Caco-2 (cell line): ENCODE data around the gene THAP11. TPM values are rescaled to one million over a fixed set of nuclear protein-coding genes. Genes with fewer than 3 reads are reported as not detected.
A peak's percentile ranks its signal among the peaks of the same experiment; 100 is the strongest.

Experiments
- BruUV-seq: library from RNA; stranded (reverse); fragments of 400-500 nt; replicated peaks from 2 replicates; lab custom pipeline; 2021; lab: Mats Ljungman, UMichigan
- CTCF ChIA-PET: fragments of 300-600 bp; sonication (Branson Sonifier 250); formaldehyde crosslinking; loops from one replicate; lab custom pipeline; 2022; ENCODE audit warnings: antibody characterized with exemption; lab: Charles Lee
- POLR2A ChIA-PET: fragments of 300-600 bp; sonication (Branson Sonifier 250); formaldehyde crosslinking; loops from one replicate; lab custom pipeline; 2022; ENCODE audit warnings: antibody characterized with exemption; lab: Charles Lee
- DNase-seq, 2 experiments: peaks; one replicate each; pipeline versions ENCODE4 v3.0.0 to v3.0.0-alpha.2; 2020 to 2022
- H3K27me3 ChIP-seq: replicated peaks from 2 replicates; pipeline ENCODE4 v1.6.0; 2011; ENCODE audit warnings: low read length; ENCODE audit not compliant: control insufficient read depth, insufficient read depth
- H3K36me3 ChIP-seq: 2 replicates; pipeline ENCODE4 v1.5.1; 2011; ENCODE audit warnings: low read length; ENCODE audit not compliant: control insufficient read depth, insufficient read depth
- H3K4me1 ChIP-seq: fragments of 250-450 bp; sonication (Bioruptor Pico); 2 replicates; pipeline ENCODE4 v1.5.1; 2020; ENCODE audit warnings: mild to moderate bottlenecking
- H3K4me3 ChIP-seq: 2 replicates; pipeline ENCODE4 v1.5.1; 2011; ENCODE audit warnings: low read depth, mild to moderate bottlenecking, control low read depth, low read length
- H3K9me3 ChIP-seq: fragments of 250-450 bp; sonication (Bioruptor Pico); 2 replicates; pipeline ENCODE4 v1.5.1; 2020; ENCODE audit warnings: mild to moderate bottlenecking, moderate library complexity
- H3K27ac Mint-ChIP-seq: one replicate; pipeline ENCODE4 v1.8.0; 2022; ENCODE audit warnings: mixed read lengths; ENCODE audit not compliant: unreplicated experiment
- H3K27me3 Mint-ChIP-seq: one replicate; pipeline ENCODE4 v1.8.0; 2022; ENCODE audit warnings: mixed read lengths; ENCODE audit not compliant: insufficient read depth, unreplicated experiment
- H3K36me3 Mint-ChIP-seq: one replicate; pipeline ENCODE4 v1.8.0; 2022; ENCODE audit warnings: mild to moderate bottlenecking, mixed read lengths; ENCODE audit not compliant: insufficient read depth, unreplicated experiment
- H3K4me1 Mint-ChIP-seq: one replicate; pipeline ENCODE4 v1.8.0; 2022; ENCODE audit warnings: low read depth, mixed read lengths; ENCODE audit not compliant: unreplicated experiment
- H3K4me3 Mint-ChIP-seq: one replicate; pipeline ENCODE4 v1.8.0; 2022; ENCODE audit warnings: mild to moderate bottlenecking, moderate library complexity, mixed read lengths; ENCODE audit not compliant: unreplicated experiment
- H3K9me3 Mint-ChIP-seq: one replicate; pipeline ENCODE4 v1.8.0; 2022; ENCODE audit warnings: mixed read lengths; ENCODE audit not compliant: unreplicated experiment
- CTCF ChIP-seq, 2 experiments: fragments of 200-600 bp in 1 of 2; IDR thresholded peaks; 1 replicate in 1 of 2; 2 replicates in 1 of 2; pipeline versions ENCODE4 v1.5.1 to v1.8.0; 2011 to 2022; ENCODE audit warnings: antibody characterized with exemption in 1 of 2, control low read depth in 1 of 2, inconsistent platforms in 1 of 2, low read depth in 1 of 2, low read length in 1 of 2, mild to moderate bottlenecking in 1 of 2, moderate library complexity in 1 of 2; ENCODE audit not compliant: insufficient read depth in 1 of 2, severe bottlenecking in 1 of 2, unreplicated experiment in 1 of 2
- intact Hi-C: fragments of 100-400 bp; cut with micrococcal nuclease; formaldehyde crosslinking; loops from one replicate; pipeline ENCODE4 v1.10.0; 2022; ENCODE audit not compliant: unreplicated experiment
- total RNA-seq: library from RNA; stranded (reverse); gene quantifications from 2 replicates; pipeline ENCODE4 v1.2.3, GENCODE V29; 2022

THAP11 gene
- total RNA-seq, 1 experiment from 2014 or later = 46.8 TPM

GRCh38 chr16:67884684-67885083, 42.6 kb downstream of the THAP11 start, which contains the start of gene NRN1L:
Gene NRN1L (plus strand): TSS chr16:67884885. CDS start chr16:67884904, 19 bp downstream.
- no peaks in the 10 kb centered on the region for H3K9me3 ChIP-seq
- H3K9me3 Mint-ChIP-seq = no peaks in the 10 kb centered on the region
- DNase-seq = peak; percentile 47 to 56
- H3K4me3 ChIP-seq = no peak within 1 kb of the TSS
- POLR2A ChIA-PET = no interaction called here
- peak within 1 kb of the TSS; percentile 96 for H3K27ac Mint-ChIP-seq
- intact Hi-C loops = no loop called here
- CTCF ChIA-PET = interaction anchor here (0.9 to 5.0 kb wide), 5 partner anchors 11 to 69 kb away, joined by 3 to 47 read pairs (median 8); partner anchors contain the start of genes EDC4 and PSMB10
- peaks cover 43% of the 10 kb centered on the region for H3K4me1 ChIP-seq
- H3K36me3 ChIP-seq = peaks cover 8% of the 10 kb centered on the region
- H3K4me3 Mint-ChIP-seq = peak within 1 kb of the TSS; percentile 61
- BruUV-seq = no TSS peak
- peaks cover 37% of the 10 kb centered on the region for H3K4me1 Mint-ChIP-seq
- H3K27me3 Mint-ChIP-seq = no peaks in the 10 kb centered on the region
- H3K27me3 ChIP-seq = no peaks in the 10 kb centered on the region
- H3K36me3 Mint-ChIP-seq = peaks cover 57% of the 10 kb centered on the region
- TF ChIP-seq CTCF (IDR thresholded peaks at IDR 0.05; ENCODE audit: insufficient read depth in 1 of 2, low read depth in 1 of 2, low read length in 1 of 2, severe bottlenecking in 1 of 2, unreplicated experiment in 1 of 2) = no peak

GRCh38 chr16:67885545-67885944, 43.4 kb downstream of the THAP11 start:
- no TSS peak for BruUV-seq
- H3K27ac Mint-ChIP-seq = peak overlapping the region; percentile 7
- ChIA-PET CTCF (interaction anchor here (0.6 to 5.0 kb wide), 4 partner anchors 50 to 212 kb away, joined by 3 to 47 read pairs (median 4); partner anchors contain the start of gene PSMB10), POLR2A (no interaction called here)
- Histone ChIP-seq H3K27me3 (no peaks in the 10 kb centered on the region), H3K4me1 (peaks cover 46% of the 10 kb centered on the region), H3K9me3 (no peaks in the 10 kb centered on the region), H3K4me3 (no peak overlapping the region), H3K36me3 (peaks cover 8% of the 10 kb centered on the region)
- no peak for DNase-seq
- H3K4me3 Mint-ChIP-seq = no peak overlapping the region
- no peaks in the 10 kb centered on the region for H3K27me3 Mint-ChIP-seq
- no peaks in the 10 kb centered on the region for H3K9me3 Mint-ChIP-seq
- no peak for TF ChIP-seq CTCF (IDR thresholded peaks at IDR 0.05; ENCODE audit: insufficient read depth in 1 of 2, low read depth in 1 of 2, low read length in 1 of 2, severe bottlenecking in 1 of 2, unreplicated experiment in 1 of 2)
- H3K4me1 Mint-ChIP-seq = peaks cover 31% of the 10 kb centered on the region
- H3K36me3 Mint-ChIP-seq = peaks cover 57% of the 10 kb centered on the region
- intact Hi-C loops = no loop called here

- CTCF ChIA-PET = interaction anchor here (0.6 to 5.0 kb wide), 5 partner anchors 13 to 213 kb away, joined by 3 to 47 read pairs (median 4); partner anchors contain the start of genes EDC4 and PSMB10
- Histone ChIP-seq H3K4me3 (no peak overlapping the region), H3K27me3 (no peaks in the 10 kb centered on the region), H3K36me3 (peaks cover 6% of the 10 kb centered on the region), H3K4me1 (peaks cover 49% of the 10 kb centered on the region), H3K9me3 (no peaks in the 10 kb centered on the region)
- H3K27ac Mint-ChIP-seq = peak overlapping the region; percentile 7
- H3K36me3 Mint-ChIP-seq = peaks cover 56% of the 10 kb centered on the region
- intact Hi-C loops = no loop called here
- H3K4me3 Mint-ChIP-seq = no peak overlapping the region
- H3K4me1 Mint-ChIP-seq = peaks cover 31% of the 10 kb centered on the region
- TF ChIP-seq CTCF (IDR thresholded peaks at IDR 0.05; ENCODE audit: insufficient read depth in 1 of 2, low read depth in 1 of 2, low read length in 1 of 2, severe bottlenecking in 1 of 2, unreplicated experiment in 1 of 2) = no peak
- no peaks in the 10 kb centered on the region for H3K27me3 Mint-ChIP-seq
- POLR2A ChIA-PET = no interaction called here
- BruUV-seq = no TSS peak
- no peaks in the 10 kb centered on the region for H3K9me3 Mint-ChIP-seq
- DNase-seq = no peak
These were observed 43.9 kb downstream of the THAP11 start for GRCh38 chr16:67885976-67886375.
